H9 (cell line): Measurements from ENCODE around the gene NUP43. TPM values are rescaled to one million over a fixed set of nuclear protein-coding genes. Genes with fewer than 3 reads are reported as not detected.

Source experiments
- DNase-seq: peaks from one replicate; pipeline ENCODE4 v3.0.0-alpha.2; 2017
- H2AFZ ChIP-seq: one replicate; pipeline ENCODE4 v1.6.1; 2013; ENCODE audit warnings: mild to moderate bottlenecking, low read length, control low read depth, moderate library complexity
- H2AK5ac ChIP-seq: 2 replicates; pipeline ENCODE4 v1.6.1; 2013; ENCODE audit warnings: low read length, control low read depth, mixed read lengths; ENCODE audit not compliant: insufficient read length
- H2BK120ac ChIP-seq: one replicate; pipeline ENCODE4 v1.6.1; 2013; ENCODE audit warnings: low read depth, mild to moderate bottlenecking, low read length, control low read depth, inconsistent platforms; ENCODE audit not compliant: poor library complexity, severe bottlenecking
- H2BK12ac ChIP-seq: 2 replicates; pipeline ENCODE4 v1.6.1; 2013; ENCODE audit warnings: low read length, control low read depth, mixed read lengths, low read depth; ENCODE audit not compliant: insufficient read length
- H2BK15ac ChIP-seq: 2 replicates; pipeline ENCODE4 v1.6.1; 2013; ENCODE audit warnings: low read depth, low read length, control low read depth
- H2BK20ac ChIP-seq: one replicate; pipeline ENCODE4 v1.6.1; 2013; ENCODE audit warnings: low read depth, mild to moderate bottlenecking, low read length, control low read depth, inconsistent platforms; ENCODE audit not compliant: poor library complexity, severe bottlenecking
- H2BK5ac ChIP-seq: 2 replicates; pipeline ENCODE4 v1.6.1; 2013; ENCODE audit warnings: low read length, control low read depth, mixed read lengths; ENCODE audit not compliant: insufficient read length
- H3K14ac ChIP-seq: 2 replicates; pipeline ENCODE4 v1.6.1; 2013; ENCODE audit warnings: low read length, control low read depth; ENCODE audit not compliant: insufficient read depth
- H3K18ac ChIP-seq: 2 replicates; pipeline ENCODE4 v1.6.1; 2013; ENCODE audit warnings: low read depth, mild to moderate bottlenecking, mixed read lengths, low read length, control low read depth; ENCODE audit not compliant: insufficient read length
- H3K23ac ChIP-seq: 2 replicates; pipeline ENCODE4 v1.6.1; 2013; ENCODE audit warnings: low read length, control low read depth, mixed read lengths, low read depth; ENCODE audit not compliant: insufficient read length
- H3K23me2 ChIP-seq: 2 replicates; pipeline ENCODE4 v1.6.1; 2013; ENCODE audit warnings: low read depth, mild to moderate bottlenecking, mixed read lengths, low read length, control low read depth; ENCODE audit not compliant: insufficient read length, poor library complexity, severe bottlenecking
- H3K27ac ChIP-seq: 2 replicates; pipeline ENCODE4 v1.5.1; 2013; ENCODE audit warnings: low read length, control low read depth, mixed read lengths, low read depth; ENCODE audit not compliant: insufficient read length
- H3K27me3 ChIP-seq: 2 replicates; pipeline ENCODE4 v1.6.1; 2013; ENCODE audit warnings: low read length, control low read depth, inconsistent platforms; ENCODE audit not compliant: insufficient read depth
- H3K4ac ChIP-seq: 2 replicates; pipeline ENCODE4 v1.6.1; 2013; ENCODE audit warnings: low read depth, mild to moderate bottlenecking, control low read depth, inconsistent platforms, low read length, moderate library complexity
- H3K4me1 ChIP-seq: 2 replicates; pipeline ENCODE4 v1.6.1; 2013; ENCODE audit warnings: low read length, control low read depth, inconsistent platforms; ENCODE audit not compliant: insufficient read depth
- H3K4me2 ChIP-seq: 2 replicates; pipeline ENCODE4 v1.6.1; 2013; ENCODE audit warnings: low read length, control low read depth, mixed read lengths; ENCODE audit not compliant: insufficient read length, insufficient read depth
- H3K56ac ChIP-seq: 2 replicates; pipeline ENCODE4 v1.6.1; 2013; ENCODE audit warnings: low read depth, mild to moderate bottlenecking, mixed read lengths, low read length, control low read depth; ENCODE audit not compliant: insufficient read length
- H3K79me1 ChIP-seq: 2 replicates; pipeline ENCODE4 v1.6.1; 2013; ENCODE audit warnings: low read depth, mild to moderate bottlenecking, moderate library complexity, low read length, control low read depth, inconsistent platforms; ENCODE audit not compliant: insufficient read depth, poor library complexity, severe bottlenecking
- H3K79me2 ChIP-seq: 2 replicates; pipeline ENCODE4 v1.6.1; 2013; ENCODE audit warnings: low read length, control low read depth, inconsistent platforms; ENCODE audit not compliant: insufficient read depth
- H3K9ac ChIP-seq: 2 replicates; pipeline ENCODE4 v1.6.1; 2013; ENCODE audit warnings: low read length, control low read depth, mixed read lengths; ENCODE audit not compliant: insufficient read length; ENCODE audit errors: extremely low read depth
- H3K9me3 ChIP-seq: one replicate; pipeline ENCODE4 v1.6.1; 2013; ENCODE audit warnings: low read depth, low read length, inconsistent platforms; ENCODE audit not compliant: control insufficient read depth
- H3T11ph ChIP-seq: one replicate; pipeline ENCODE4 v1.6.1; 2013; ENCODE audit warnings: mild to moderate bottlenecking, low read length, control low read depth, inconsistent platforms
- H4K20me1 ChIP-seq: one replicate; pipeline ENCODE4 v1.6.1; 2013; ENCODE audit not compliant: control insufficient read depth, insufficient read length, insufficient read depth
- H4K5ac ChIP-seq: 2 replicates; pipeline ENCODE4 v1.6.1; 2013; ENCODE audit warnings: low read depth, mild to moderate bottlenecking, mixed read lengths, low read length, control low read depth; ENCODE audit not compliant: insufficient read length
- H4K8ac ChIP-seq: replicated peaks from 2 replicates; pipeline ENCODE4 v1.6.1; 2013; ENCODE audit warnings: low read length, control low read depth, mixed read lengths, low read depth; ENCODE audit not compliant: insufficient read length
- H4K91ac ChIP-seq: 2 replicates; pipeline ENCODE4 v1.6.1; 2013; ENCODE audit warnings: low read depth, mild to moderate bottlenecking, moderate library complexity, mixed read lengths, low read length, control low read depth; ENCODE audit not compliant: insufficient read length
- H3K27ac Mint-ChIP-seq, 3 experiments: 2 replicates in 2 of 3; 3 replicates in 1 of 3; pipeline ENCODE4 v1.8.0; 2020 to 2021; ENCODE audit warnings: mixed read lengths in 3 of 3, mild to moderate bottlenecking in 1 of 3, moderate library complexity in 1 of 3
- H3K27me3 Mint-ChIP-seq: 2 replicates; pipeline ENCODE4 v1.8.0; 2021; ENCODE audit warnings: low read depth, mild to moderate bottlenecking, moderate library complexity, mixed read lengths
- H3K36me3 Mint-ChIP-seq, 3 experiments: 2 replicates in 2 of 3; 3 replicates in 1 of 3; pipeline ENCODE4 v1.8.0; 2020 to 2021; ENCODE audit warnings: low read depth in 3 of 3, mixed read lengths in 3 of 3; ENCODE audit not compliant: insufficient read depth in 1 of 3
- H3K4me1 Mint-ChIP-seq, 2 experiments: 2 replicates each; pipeline ENCODE4 v1.8.0; 2020; ENCODE audit warnings: mixed read lengths in 2 of 2
- H3K4me3 Mint-ChIP-seq, 2 experiments: 2 replicates in 1 of 2; 3 replicates in 1 of 2; pipeline ENCODE4 v1.8.0; 2020 to 2021; ENCODE audit warnings: mild to moderate bottlenecking in 2 of 2, mixed read lengths in 2 of 2, moderate library complexity in 1 of 2
- H3K9me3 Mint-ChIP-seq, 2 experiments: 2 replicates in 1 of 2; 3 replicates in 1 of 2; pipeline ENCODE4 v1.8.0; 2020; ENCODE audit warnings: mild to moderate bottlenecking in 2 of 2, mixed read lengths in 2 of 2, moderate library complexity in 1 of 2
- WGBS: extraction: QIAGEN DNeasy Blood & Tissue Kit; methylation state at CpG from one replicate; pipeline ENCODE4 v1.1.7; 2013; ENCODE audit warnings: missing lambda C conversion rate, low lambda C conversion rate, mixed read lengths; ENCODE audit not compliant: insufficient read length; ENCODE audit errors: extremely low coverage; 5-methylcytosine and 5-hydroxymethylcytosine counted together
- total RNA-seq: library from RNA; stranded (reverse); gene quantifications from 2 replicates; pipeline ENCODE4 v1.2.1, GENCODE V29; 2021
- TF ChIP-seq, protein P1 (sequence below): fragments of 200-600 bp; sonication (generic); conservative IDR thresholded peaks from 3 replicates; pipeline ENCODE4 v1.8.0; 2021; ENCODE audit warnings: antibody characterized with exemption, mild to moderate bottlenecking

NUP43 gene
- total RNA-seq, 1 experiment from 2014 or later = 92.1 TPM

DNA sequence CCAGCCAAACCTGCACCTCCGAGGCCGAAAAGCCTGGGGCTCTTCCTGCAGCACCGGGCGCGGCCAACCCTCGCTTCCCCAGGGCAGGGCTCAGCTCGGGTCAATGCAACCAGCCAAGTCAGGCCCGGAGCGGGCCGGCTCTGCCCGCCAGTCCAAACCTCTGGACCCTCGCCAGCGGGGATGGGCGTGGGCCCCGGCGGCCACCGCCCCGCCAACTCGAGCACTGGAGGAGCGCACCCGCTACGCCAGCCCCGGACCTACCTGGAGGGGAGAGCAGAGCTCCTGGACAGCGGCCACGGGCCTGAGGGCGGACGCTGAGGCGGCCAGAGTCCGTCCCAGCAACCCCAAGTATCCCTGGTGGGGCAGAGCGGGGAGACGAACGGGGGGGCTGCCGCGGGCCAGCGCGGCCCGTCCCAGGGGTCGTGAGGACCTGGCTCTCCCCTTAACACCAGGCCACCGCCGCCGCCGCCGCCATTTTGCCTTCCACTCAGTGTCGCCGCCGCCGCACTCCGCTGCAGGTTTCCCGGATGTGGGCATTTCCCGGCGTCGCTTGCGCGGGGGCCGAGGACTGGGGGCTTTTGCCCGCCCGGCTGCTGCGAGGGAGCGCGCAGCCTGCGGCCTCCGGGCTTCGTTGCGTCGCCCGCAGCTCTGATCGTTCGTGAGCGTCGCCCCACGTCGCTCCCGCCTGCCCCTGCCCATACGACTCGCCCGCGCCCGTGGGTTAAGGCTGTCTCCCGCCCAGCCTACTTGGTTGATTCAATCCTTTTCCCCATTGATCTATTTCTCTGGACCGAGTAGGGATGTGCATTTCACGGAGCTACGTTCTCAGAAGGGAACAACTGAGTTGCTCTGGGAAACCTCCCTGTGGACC lies 28.5 kb downstream of the NUP43 start, which contains the start of gene LATS1:
Gene LATS1, minus strand, starts transcription at position 514 of the 871 bp plus-strand sequence. CDS start 15,975 bp downstream, outside the sequence.
- Histone ChIP-seq H3T11ph (no peak within 1 kb of the TSS), H3K23me2 (peaks cover 10% of the 10 kb centered on the region), H3K79me1 (no peaks in the 10 kb centered on the region), H2BK20ac (no peak within 1 kb of the TSS), H4K91ac (peak within 1 kb of the TSS; percentile 87), H2AFZ (no peak within 1 kb of the TSS), H3K4me2 (peak within 1 kb of the TSS; percentile 94), H3K9me3 (no peaks in the 10 kb centered on the region), H4K20me1 (no peaks in the 10 kb centered on the region), H3K9ac (peak within 1 kb of the TSS; percentile 93), H2BK120ac (peak within 1 kb of the TSS; percentile 55), H2BK5ac (peak within 1 kb of the TSS; percentile 55), H3K14ac (peak within 1 kb of the TSS; percentile 98), H3K27me3 (no peaks in the 10 kb centered on the region), H3K23ac (no peak within 1 kb of the TSS), H3K56ac (no peak within 1 kb of the TSS), H4K8ac (no peak within 1 kb of the TSS), H3K4ac (peak within 1 kb of the TSS; percentile 70; the same call in 1 of the 2 replicates), H3K18ac (peak within 1 kb of the TSS; percentile 96), H3K4me1 (no peaks in the 10 kb centered on the region), H3K79me2 (peaks cover 18% of the 10 kb centered on the region; the same call in 1 of the 2 replicates), H4K5ac (no peak within 1 kb of the TSS), H2BK15ac (no peak within 1 kb of the TSS), H2AK5ac (no peak within 1 kb of the TSS), H2BK12ac (no peak within 1 kb of the TSS), H3K27ac (peak within 1 kb of the TSS; percentile 36)
- Mint-ChIP-seq H3K4me1 (peaks cover 17 to 20% of the 10 kb centered on the region in 2 experiments), H3K4me3 (peak within 1 kb of the TSS; percentile 88 to 90), H3K27ac (peak within 1 kb of the TSS; percentile 95 to 99 (median 98)), H3K9me3 (no peaks in the 10 kb centered on the region; a peak in 1 of 5 replicates), H3K27me3 (no peaks in the 10 kb centered on the region), H3K36me3 (peaks cover 2 to 11% (median 5%) of the 10 kb centered on the region in 3 experiments; a peak in 4 of 7 replicates)
- peak; percentile 82 for DNase-seq
- WGBS = no CpG with 5 or more reads among the region's 82 CpGs
- TF ChIP-seq, protein P1, sequence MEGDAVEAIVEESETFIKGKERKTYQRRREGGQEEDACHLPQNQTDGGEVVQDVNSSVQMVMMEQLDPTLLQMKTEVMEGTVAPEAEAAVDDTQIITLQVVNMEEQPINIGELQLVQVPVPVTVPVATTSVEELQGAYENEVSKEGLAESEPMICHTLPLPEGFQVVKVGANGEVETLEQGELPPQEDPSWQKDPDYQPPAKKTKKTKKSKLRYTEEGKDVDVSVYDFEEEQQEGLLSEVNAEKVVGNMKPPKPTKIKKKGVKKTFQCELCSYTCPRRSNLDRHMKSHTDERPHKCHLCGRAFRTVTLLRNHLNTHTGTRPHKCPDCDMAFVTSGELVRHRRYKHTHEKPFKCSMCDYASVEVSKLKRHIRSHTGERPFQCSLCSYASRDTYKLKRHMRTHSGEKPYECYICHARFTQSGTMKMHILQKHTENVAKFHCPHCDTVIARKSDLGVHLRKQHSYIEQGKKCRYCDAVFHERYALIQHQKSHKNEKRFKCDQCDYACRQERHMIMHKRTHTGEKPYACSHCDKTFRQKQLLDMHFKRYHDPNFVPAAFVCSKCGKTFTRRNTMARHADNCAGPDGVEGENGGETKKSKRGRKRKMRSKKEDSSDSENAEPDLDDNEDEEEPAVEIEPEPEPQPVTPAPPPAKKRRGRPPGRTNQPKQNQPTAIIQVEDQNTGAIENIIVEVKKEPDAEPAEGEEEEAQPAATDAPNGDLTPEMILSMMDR = no peak
